HEK293 (cell line): ENCODE results near the gene TMEM41B.

Source experiments
- CTCF ChIP-seq: fragments of 450-650 bp; formaldehyde crosslinking; IDR thresholded peaks from 2 replicates; pipeline ENCODE4 v1.5.1; 2016; ENCODE audit warnings: missing biosample characterization, missing genetic modification characterization
- ELK4 ChIP-seq: IDR thresholded peaks from 2 replicates; pipeline ENCODE4 v1.6.1; 2011; ENCODE audit warnings: mild to moderate bottlenecking, low read depth, low read length, borderline replicate concordance
- HOXC10 ChIP-seq: sonication (generic); formaldehyde crosslinking; IDR thresholded peaks from 2 replicates; pipeline ENCODE4 v1.8.1; 2023; ENCODE audit warnings: mild to moderate bottlenecking, missing genetic modification reagents
- IKZF3 ChIP-seq: fragments of 450-650 bp; IDR thresholded peaks from 2 replicates; pipeline ENCODE4 v1.5.0; 2018; ENCODE audit warnings: missing biosample characterization, mild to moderate bottlenecking, missing genetic modification characterization, moderate library complexity
- KLF16 ChIP-seq: fragments of 450-650 bp; formaldehyde crosslinking; IDR thresholded peaks from 2 replicates; pipeline ENCODE4 v1.5.1; 2017; ENCODE audit warnings: missing biosample characterization, missing genetic modification characterization
- MEIS1 ChIP-seq: sonication (generic); formaldehyde crosslinking; IDR thresholded peaks from 2 replicates; pipeline ENCODE4 v1.8.1; 2022; ENCODE audit warnings: missing genetic modification reagents, mild to moderate bottlenecking, borderline replicate concordance
- RBAK ChIP-seq: fragments of 450-650 bp; formaldehyde crosslinking; IDR thresholded peaks from 2 replicates; pipeline ENCODE4 v1.5.1; 2016; ENCODE audit warnings: missing biosample characterization, missing genetic modification characterization
- REST ChIP-seq: fragments of 450-650 bp; formaldehyde crosslinking; IDR thresholded peaks from 2 replicates; pipeline ENCODE4 v1.5.1; 2016; ENCODE audit warnings: missing biosample characterization, missing genetic modification characterization
- ZBTB21 ChIP-seq: fragments of 450-650 bp; formaldehyde crosslinking; IDR thresholded peaks from 2 replicates; pipeline ENCODE4 v1.5.1; 2017; ENCODE audit warnings: missing biosample characterization, missing genetic modification characterization
- ZEB2 ChIP-seq: fragments of 450-650 bp; formaldehyde crosslinking; IDR thresholded peaks from 2 replicates; pipeline ENCODE4 v1.5.1; 2016; ENCODE audit warnings: missing biosample characterization, missing genetic modification characterization
- ZNF138 ChIP-seq: fragments of 450-650 bp; formaldehyde crosslinking; IDR thresholded peaks from 2 replicates; pipeline ENCODE4 v1.5.1; 2016; ENCODE audit warnings: missing biosample characterization, missing genetic modification characterization, borderline replicate concordance
- ZNF140 ChIP-seq: fragments of 450-650 bp; formaldehyde crosslinking; IDR thresholded peaks from 2 replicates; pipeline ENCODE4 v1.5.1; 2016; ENCODE audit warnings: missing biosample characterization, missing genetic modification characterization
- ZNF221 ChIP-seq: fragments of 450-650 bp; formaldehyde crosslinking; IDR thresholded peaks from 2 replicates; pipeline ENCODE4 v1.5.1; 2017; ENCODE audit warnings: missing biosample characterization, missing genetic modification characterization, borderline replicate concordance
- ZNF239 ChIP-seq: fragments of 450-650 bp; formaldehyde crosslinking; IDR thresholded peaks from 2 replicates; pipeline ENCODE4 v1.5.1; 2016; ENCODE audit warnings: missing biosample characterization, missing genetic modification characterization
- ZNF248 ChIP-seq: fragments of 450-650 bp; formaldehyde crosslinking; IDR thresholded peaks from 2 replicates; pipeline ENCODE4 v1.5.1; 2017; ENCODE audit warnings: missing biosample characterization, missing genetic modification characterization
- ZNF280D ChIP-seq: fragments of 450-650 bp; formaldehyde crosslinking; IDR thresholded peaks from 2 replicates; pipeline ENCODE4 v1.5.1; 2016; ENCODE audit warnings: missing biosample characterization, missing genetic modification characterization
- ZNF37A ChIP-seq: fragments of 450-650 bp; IDR thresholded peaks from 2 replicates; pipeline ENCODE4 v1.5.1; 2018; ENCODE audit warnings: missing biosample characterization, missing genetic modification characterization
- ZNF473 ChIP-seq: fragments of 450-650 bp; formaldehyde crosslinking; IDR thresholded peaks from 2 replicates; pipeline ENCODE4 v1.5.1; 2017; ENCODE audit warnings: missing biosample characterization, missing genetic modification characterization
- ZNF513 ChIP-seq: fragments of 450-650 bp; IDR thresholded peaks from 2 replicates; pipeline ENCODE4 v1.5.1; 2018; ENCODE audit warnings: missing biosample characterization, missing genetic modification characterization
- ZNF529 ChIP-seq: fragments of 450-650 bp; formaldehyde crosslinking; IDR thresholded peaks from 2 replicates; pipeline ENCODE4 v1.5.1; 2017; ENCODE audit warnings: missing genetic modification characterization, missing biosample characterization; ENCODE audit not compliant: insufficient replicate concordance
- ZNF544 ChIP-seq: fragments of 450-650 bp; formaldehyde crosslinking; IDR thresholded peaks from 2 replicates; pipeline ENCODE4 v1.5.0; 2017; ENCODE audit warnings: missing biosample characterization, missing genetic modification characterization
- ZNF626 ChIP-seq: fragments of 450-650 bp; sonication (Bioruptor Pico); formaldehyde crosslinking; IDR thresholded peaks from 2 replicates; pipeline ENCODE4 v1.5.1; 2018; ENCODE audit warnings: missing biosample characterization, missing genetic modification characterization, inconsistent platforms
- ZSCAN16 ChIP-seq: fragments of 450-650 bp; formaldehyde crosslinking; IDR thresholded peaks from 2 replicates; pipeline ENCODE4 v1.5.1; 2016; ENCODE audit warnings: missing biosample characterization, missing genetic modification characterization
- TF ChIP-seq, protein P1 (sequence below): fragments of 450-650 bp; formaldehyde crosslinking; IDR thresholded peaks from 2 replicates; pipeline ENCODE4 v1.5.1; 2016; ENCODE audit warnings: missing biosample characterization, missing genetic modification characterization, low read depth
- TF ChIP-seq, protein P2 (sequence below): fragments of 450-650 bp; formaldehyde crosslinking; IDR thresholded peaks from 2 replicates; pipeline ENCODE4 v1.5.1; 2017; ENCODE audit warnings: missing biosample characterization, mild to moderate bottlenecking, missing genetic modification characterization, moderate library complexity

Gene TMEM41B

DNA sequence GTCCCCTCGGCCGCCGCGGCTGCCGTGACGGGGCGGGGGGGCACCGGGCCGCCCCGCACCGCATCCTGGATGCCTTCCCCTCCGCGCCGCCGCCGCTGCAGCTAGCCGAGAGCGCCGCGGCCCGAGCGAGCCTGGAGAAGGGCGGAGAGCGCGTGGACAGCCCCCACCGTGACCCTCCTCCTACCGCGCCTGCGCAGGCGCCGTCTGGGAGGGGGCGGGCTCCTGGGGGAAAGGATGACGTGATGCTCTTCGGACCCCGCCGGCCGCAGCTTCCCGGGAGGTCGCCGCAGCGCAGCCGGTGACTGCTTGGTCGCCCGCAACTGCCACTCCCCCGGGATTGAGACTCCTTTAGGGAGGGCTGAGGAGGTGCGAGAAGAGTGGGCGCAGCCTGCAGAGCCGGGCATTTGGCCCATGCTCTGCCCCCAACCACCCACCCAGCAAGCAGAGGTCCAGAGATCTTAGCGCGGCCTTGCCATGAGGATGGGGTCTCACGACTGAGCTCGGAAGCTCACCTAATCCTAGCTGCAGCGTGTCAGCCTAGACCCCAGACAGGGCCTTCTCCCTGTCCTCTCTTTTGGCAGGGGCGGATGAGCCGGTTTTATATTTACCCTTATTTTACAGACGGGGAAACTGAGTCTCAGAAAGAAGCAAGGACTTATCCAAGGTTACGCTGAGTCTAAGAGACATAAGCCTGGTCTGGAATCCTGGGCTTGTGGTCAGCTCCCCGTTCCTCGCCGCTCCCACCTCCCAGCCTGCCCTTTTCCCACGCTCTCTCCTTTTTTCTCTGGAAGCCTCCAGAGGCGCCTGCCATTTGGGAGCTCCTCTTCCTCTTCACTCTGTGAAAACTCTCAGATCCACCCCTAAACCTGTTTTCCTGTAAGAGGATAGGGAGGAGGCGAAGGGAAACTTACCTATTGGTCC is 48.9 kb downstream of the TMEM41B start, which contains the start of gene DENND5A (continued):
- 0 out of 2 replicates have a peak, but pooled peaks have one; percentile 50 for TF ChIP-seq ZBTB21 (tag by site-specific recombination)
- no peak for TF ChIP-seq ZSCAN16 (tag by site-specific recombination)
- TF ChIP-seq RBAK (tag by site-specific recombination) = no peak
- TF ChIP-seq HOXC10 = no peak
- TF ChIP-seq ZNF239 (tag by site-specific recombination) = no peak
- TF ChIP-seq ZNF138 (tag by site-specific recombination) = no peak
- TF ChIP-seq ZNF544 (tag by site-specific recombination) = no peak
- peak; percentile 42; the same call in 1 of the 2 replicates for TF ChIP-seq IKZF3 (tag by site-specific recombination)
- TF ChIP-seq ZNF248 = no peak
- TF ChIP-seq, protein P1, sequence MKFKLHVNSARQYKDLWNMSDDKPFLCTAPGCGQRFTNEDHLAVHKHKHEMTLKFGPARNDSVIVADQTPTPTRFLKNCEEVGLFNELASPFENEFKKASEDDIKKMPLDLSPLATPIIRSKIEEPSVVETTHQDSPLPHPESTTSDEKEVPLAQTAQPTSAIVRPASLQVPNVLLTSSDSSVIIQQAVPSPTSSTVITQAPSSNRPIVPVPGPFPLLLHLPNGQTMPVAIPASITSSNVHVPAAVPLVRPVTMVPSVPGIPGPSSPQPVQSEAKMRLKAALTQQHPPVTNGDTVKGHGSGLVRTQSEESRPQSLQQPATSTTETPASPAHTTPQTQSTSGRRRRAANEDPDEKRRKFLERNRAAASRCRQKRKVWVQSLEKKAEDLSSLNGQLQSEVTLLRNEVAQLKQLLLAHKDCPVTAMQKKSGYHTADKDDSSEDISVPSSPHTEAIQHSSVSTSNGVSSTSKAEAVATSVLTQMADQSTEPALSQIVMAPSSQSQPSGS (tag by site-specific recombination) = peak; percentile 97
- no peak for TF ChIP-seq ZNF529
- TF ChIP-seq ZNF626 (tag by site-specific recombination) = no peak
- TF ChIP-seq ELK4 = no peak
- 0 out of 2 replicates have a peak, but pooled peaks have one; percentile 12 for TF ChIP-seq CTCF
- TF ChIP-seq ZNF513 = no peak
- TF ChIP-seq KLF16 (tag by site-specific recombination) = peak; percentile 66
- peak; percentile 77 for TF ChIP-seq ZEB2
- TF ChIP-seq, protein P2, sequence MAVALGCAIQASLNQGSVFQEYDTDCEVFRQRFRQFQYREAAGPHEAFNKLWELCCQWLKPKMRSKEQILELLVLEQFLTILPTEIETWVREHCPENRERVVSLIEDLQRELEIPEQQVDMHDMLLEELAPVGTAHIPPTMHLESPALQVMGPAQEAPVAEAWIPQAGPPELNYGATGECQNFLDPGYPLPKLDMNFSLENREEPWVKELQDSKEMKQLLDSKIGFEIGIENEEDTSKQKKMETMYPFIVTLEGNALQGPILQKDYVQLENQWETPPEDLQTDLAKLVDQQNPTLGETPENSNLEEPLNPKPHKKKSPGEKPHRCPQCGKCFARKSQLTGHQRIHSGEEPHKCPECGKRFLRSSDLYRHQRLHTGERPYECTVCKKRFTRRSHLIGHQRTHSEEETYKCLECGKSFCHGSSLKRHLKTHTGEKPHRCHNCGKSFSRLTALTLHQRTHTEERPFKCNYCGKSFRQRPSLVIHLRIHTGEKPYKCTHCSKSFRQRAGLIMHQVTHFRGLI = no peak
- TF ChIP-seq REST (tag by site-specific recombination) = no peak
- no peak for TF ChIP-seq ZNF280D (tag by site-specific recombination)
- TF ChIP-seq ZNF221 (tag by site-specific recombination) = no peak
- no peak for TF ChIP-seq ZNF140 (tag by site-specific recombination)
- no peak for TF ChIP-seq ZNF473 (tag by site-specific recombination)
- TF ChIP-seq ZNF37A (tag by site-specific recombination) = no peak
- no peak for TF ChIP-seq MEIS1 (CRISPR knock-in tag)
